GM12892 (cell line): Measurements from ENCODE around the gene GUCY2C.

ENCODE experiments used
- DNase-seq: peaks from one replicate; pipeline ENCODE4 v3.0.0; 2011; ENCODE audit not compliant: insufficient read length
- FAIRE-seq: peaks from 2 replicates; lab custom pipeline; 2011; peaks lifted over from hg19 to GRCh38; lab: Jason Lieb, UNC
- POLR2A ChIP-seq: IDR thresholded peaks from 2 replicates; pipeline ENCODE4 v1.6.1; 2011; ENCODE audit warnings: low read depth, low read length, control low read depth
- POLR2AphosphoS5 ChIP-seq: IDR thresholded peaks from 2 replicates; pipeline ENCODE4 v1.6.1; 2011; ENCODE audit warnings: low read depth, low read length, control low read depth
- TAF1 ChIP-seq: IDR thresholded peaks from 2 replicates; pipeline ENCODE4 v1.6.1; 2011; ENCODE audit warnings: low read depth, mild to moderate bottlenecking, control low read depth, low read length, borderline replicate concordance

Gene GUCY2C

DNA sequence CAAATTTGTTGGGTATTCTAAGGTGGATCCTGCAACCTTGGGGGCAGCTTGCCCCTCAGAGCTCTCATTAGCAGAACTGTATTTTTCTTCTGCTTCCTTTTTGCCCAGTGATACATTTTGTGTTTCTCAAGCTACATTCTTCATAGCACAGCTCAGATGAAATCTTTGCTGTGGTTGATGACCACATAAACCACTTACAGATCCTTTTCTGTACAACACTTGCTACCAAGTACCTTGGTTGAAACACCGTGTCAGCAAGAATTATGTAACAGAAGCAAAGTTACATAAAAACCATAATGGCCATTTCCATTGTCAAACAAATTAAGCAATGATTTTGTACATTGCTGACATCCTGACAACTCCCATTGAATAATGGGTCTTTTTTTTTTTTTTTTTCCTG lies 119.1 kb downstream of the GUCY2C start:
- TF ChIP-seq POLR2AphosphoS5 (no peak), TAF1 (no peak), POLR2A (no peak)
- DNase-seq (no peak), FAIRE-seq (no peak)

- FAIRE-seq: no peak
- no peak for TF ChIP-seq TAF1
- no peak for TF ChIP-seq POLR2A
- TF ChIP-seq POLR2AphosphoS5: no peak
- no peak for DNase-seq
These were observed 119.5 kb downstream of the GUCY2C start for GRCh38 chr12:14576896-14577295.

DNA sequence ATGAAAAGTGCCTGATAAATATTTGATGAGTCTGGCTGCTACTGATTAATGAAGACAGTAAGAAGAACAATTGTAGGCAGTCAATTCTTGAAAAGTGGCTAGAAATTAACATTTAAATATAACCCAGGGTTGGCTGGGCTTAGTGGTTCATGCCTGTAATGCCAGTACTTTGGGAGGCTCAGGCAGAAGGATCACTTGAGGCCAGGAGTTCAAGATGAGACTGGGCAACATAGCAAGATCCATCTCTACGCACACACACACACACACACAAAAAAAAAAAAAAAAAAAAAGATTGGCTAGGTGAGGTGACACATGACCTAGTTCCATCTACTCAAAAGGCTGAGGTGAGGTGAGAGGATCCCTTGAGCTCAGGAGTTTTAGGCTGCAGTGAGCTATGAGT lies 120.8 kb downstream of the GUCY2C start:
- DNase-seq (no peak), FAIRE-seq (no peak)
- TF ChIP-seq POLR2AphosphoS5: no peak
- TF ChIP-seq POLR2A: no peak
- no peak for TF ChIP-seq TAF1

DNA sequence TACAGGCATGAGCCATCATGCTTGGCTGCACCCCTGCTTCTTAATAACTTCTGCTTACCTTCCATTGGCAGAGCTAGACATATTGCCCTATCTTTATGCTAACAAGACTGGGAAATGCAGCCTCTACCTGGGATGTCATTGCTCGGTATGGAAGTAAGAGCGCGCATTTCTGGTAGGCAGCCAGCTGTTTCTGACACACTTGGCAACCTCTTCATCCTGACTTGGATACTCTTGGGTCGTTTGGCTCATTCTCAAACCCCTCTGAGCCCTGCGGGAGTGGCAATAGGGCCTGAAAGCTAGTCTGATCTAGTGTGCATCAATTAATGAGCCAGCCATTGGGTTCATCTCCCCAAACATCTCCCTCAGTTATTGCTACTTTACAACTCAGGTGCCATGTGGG lies 123.3 kb downstream of the GUCY2C start:
- FAIRE-seq (no peak), DNase-seq (no peak)
- TF ChIP-seq POLR2AphosphoS5 (no peak), POLR2A (no peak), TAF1 (no peak)

DNA sequence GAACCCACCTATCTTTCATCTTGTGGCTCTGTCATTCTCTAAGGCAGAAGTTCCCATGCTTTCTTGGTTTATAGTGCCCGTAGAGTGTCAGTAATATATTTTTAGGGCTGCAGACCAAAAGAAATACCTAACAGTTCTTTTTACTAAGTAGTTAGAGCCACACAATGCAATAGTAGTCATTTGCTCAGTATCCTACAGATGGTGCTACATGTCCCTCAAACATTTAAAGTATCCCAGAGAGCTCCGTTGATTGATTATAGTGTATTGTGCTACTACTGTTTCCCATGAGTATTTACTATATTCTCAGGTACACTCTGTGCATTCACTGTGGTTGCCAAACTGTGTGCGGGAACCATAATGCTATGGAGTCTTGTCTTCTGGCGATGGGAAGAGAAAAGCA lies 124.0 kb downstream of the GUCY2C start:
- FAIRE-seq: no peak
- TF ChIP-seq POLR2AphosphoS5 (no peak), TAF1 (no peak), POLR2A (no peak)
- DNase-seq: no peak

DNA sequence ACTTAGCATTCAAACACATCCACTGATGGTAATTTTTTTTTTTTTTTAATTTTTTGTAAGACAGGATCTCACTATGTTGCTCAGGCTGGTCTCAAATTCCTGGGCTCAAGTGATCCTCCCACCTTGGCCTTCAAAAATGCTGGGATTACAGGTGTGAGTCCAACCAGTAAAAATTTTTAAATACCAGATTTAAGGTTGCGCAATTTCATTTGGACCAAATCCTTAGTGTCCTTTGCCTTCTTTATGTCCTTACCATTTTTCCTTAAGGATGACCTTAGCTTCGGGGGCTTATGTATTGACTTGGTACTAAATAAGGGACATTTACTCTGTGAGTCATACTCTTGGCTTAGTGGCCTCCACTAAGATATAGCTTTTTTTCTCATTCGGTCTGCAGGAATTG lies 124.6 kb downstream of the GUCY2C start:
- no peak for TF ChIP-seq POLR2AphosphoS5
- TF ChIP-seq TAF1: no peak
- FAIRE-seq (no peak), DNase-seq (no peak)

DNA sequence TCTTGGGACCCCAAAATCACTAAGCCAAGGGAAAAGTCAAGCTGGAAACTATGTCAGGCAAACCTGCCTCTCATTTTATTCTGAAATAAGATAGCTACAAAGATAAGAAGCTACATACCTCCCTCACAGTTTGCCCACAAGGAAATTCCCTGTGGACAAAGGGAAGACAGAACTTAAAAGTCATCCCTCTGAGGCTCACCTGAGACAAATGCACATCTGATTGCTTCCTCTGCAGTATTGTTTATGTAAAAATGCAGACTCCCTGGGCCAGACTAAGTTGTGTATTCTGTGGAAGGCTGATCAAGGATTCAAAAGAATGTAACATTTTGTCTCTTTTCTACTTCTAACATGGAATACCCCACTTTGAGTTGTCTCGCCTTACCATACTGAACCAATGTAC lies 126.2 kb downstream of the GUCY2C start:
- FAIRE-seq: no peak
- no peak for TF ChIP-seq POLR2A
- no peak for DNase-seq

DNA sequence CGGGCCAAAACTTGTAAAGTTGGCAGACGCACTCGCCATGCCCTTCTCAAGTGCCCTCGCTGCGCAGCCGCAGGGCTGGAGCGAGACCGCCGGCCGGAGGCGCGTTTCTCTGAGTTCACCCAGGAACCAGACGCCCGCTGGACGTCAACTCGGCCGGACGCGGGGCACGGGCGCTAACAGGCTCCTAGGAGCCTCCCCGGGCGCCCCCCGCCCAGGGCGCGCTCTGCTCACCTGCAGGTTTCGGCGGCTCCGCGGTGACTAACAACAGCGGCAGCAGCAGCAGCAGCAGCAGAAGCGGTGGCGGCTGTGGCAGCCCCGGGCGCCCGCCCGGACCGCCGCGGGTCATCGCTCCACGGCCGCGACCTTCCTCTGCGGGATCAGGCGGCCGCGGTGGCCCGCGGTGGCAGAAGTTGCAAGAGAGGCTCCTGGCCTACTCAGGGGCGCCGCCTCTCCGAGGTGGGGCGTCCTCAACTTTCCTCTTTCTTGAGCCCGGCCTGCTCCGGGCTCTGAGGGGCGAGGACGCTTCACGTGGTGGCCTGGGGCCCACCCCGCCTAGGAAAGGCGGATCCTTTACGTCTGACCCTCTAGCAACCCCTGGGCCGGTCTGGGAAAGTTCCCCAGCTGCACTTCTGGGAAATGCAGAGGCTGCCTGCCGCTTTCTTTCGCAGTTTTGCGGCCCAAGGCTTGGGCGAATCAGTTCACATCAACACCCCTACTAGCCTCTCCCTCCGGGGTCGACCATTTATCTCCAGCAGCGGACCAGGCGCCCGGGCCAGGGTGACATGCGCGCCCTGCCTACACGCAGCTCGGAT lies 128.8 kb downstream of the GUCY2C start, which contains the start of gene PLBD1:
Gene PLBD1, minus strand, starts transcription at position 533 of the 812 bp plus-strand sequence. Its CDS starts 187 bp downstream, at position 346.
- TF ChIP-seq TAF1 (no peak), POLR2A (no peak), POLR2AphosphoS5 (no peak)
- peak; percentile 32 for DNase-seq
- no peak for FAIRE-seq

DNA sequence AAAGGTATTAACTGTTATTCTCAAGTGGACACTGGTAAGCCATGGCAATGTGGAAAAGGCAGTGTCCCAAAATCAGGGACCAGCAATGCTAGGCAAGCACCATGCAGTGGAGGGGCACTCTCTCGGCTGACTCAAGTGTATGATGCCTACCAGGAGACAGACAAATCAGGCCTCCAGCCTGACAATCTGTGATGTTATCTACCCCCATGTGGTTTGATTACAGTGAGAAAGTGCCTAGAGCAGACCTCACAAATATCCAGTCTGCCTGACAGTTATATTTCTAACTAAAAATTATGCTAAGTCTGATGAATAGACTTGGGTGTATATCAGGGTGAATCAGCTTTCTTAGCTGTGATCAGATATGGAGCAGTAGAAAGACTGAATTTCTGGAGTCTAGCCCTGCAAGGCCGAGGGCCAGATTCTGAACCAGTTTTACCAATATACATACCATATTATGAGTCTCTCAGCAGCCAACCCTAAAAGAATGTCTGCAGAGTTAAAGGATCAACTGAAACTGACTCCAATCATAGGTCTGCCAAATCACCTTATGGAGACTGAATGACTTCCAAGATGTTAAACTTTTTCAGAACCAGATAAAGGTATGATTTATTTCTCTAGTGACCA lies 132.0 kb downstream of the GUCY2C start:
- DNase-seq: no peak
- no peak for TF ChIP-seq POLR2AphosphoS5
- TF ChIP-seq TAF1: no peak
- no peak for TF ChIP-seq POLR2A
- FAIRE-seq: no peak

DNA sequence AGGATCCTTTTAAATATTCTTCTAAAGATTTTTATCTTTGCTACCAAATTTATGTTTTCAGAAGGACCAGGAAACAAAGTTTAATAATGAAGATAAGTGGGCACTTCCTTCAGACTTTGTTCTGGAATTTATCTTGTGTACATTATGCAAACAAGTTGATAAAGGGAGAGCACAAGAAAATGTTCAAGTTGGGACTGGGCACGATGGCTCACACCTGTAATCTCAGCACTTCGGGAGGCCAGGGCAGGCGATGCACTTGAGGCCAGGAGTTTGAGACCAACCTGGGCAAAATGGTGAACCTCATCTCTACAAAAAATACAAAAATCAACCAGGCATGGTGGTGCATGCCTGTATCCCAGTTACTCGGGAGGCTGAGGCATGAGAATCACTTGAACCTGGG lies 133.4 kb downstream of the GUCY2C start:
- no peak for DNase-seq
- no peak for TF ChIP-seq POLR2AphosphoS5
- no peak for TF ChIP-seq POLR2A
- TF ChIP-seq TAF1: no peak
- no peak for FAIRE-seq
